Activated CD4-positive, alpha-beta memory T cell treated with anti-CD3 and anti-CD28 coated beads, Interleukin-2, amount 10 ng/mL, durations not matched to agents 7 days and 5 days (primary cell): ENCODE measurements around the gene TREM2. TPM values are rescaled to one million over a fixed set of nuclear protein-coding genes. Genes with fewer than 3 reads are reported as not detected.

ENCODE experiments used
- CTCF ChIA-PET: fragments of 350-600 bp; sonication (Branson Sonifier 250); formaldehyde crosslinking; loops from one replicate; lab custom pipeline; 2021; ENCODE audit warnings: antibody characterized with exemption, inconsistent platforms; lab: Charles Lee
- POLR2A ChIA-PET: fragments of 350-600 bp; sonication (Branson Sonifier 250); formaldehyde crosslinking; loops from one replicate; lab custom pipeline; 2021; ENCODE audit warnings: antibody characterized with exemption; lab: Charles Lee
- DNase-seq: peaks from one replicate; pipeline ENCODE4 v3.0.0-alpha.2; 2020
- H3K27ac Mint-ChIP-seq: one replicate; pipeline ENCODE4 v1.8.0; 2021; ENCODE audit warnings: mild to moderate bottlenecking, mixed read lengths
- H3K27me3 Mint-ChIP-seq: one replicate; pipeline ENCODE4 v1.8.0; 2021; ENCODE audit warnings: mixed read lengths
- H3K36me3 Mint-ChIP-seq: one replicate; pipeline ENCODE4 v1.8.0; 2021; ENCODE audit warnings: low read depth, mixed read lengths
- H3K4me1 Mint-ChIP-seq: one replicate; pipeline ENCODE4 v1.8.0; 2021; ENCODE audit warnings: mixed read lengths
- H3K4me3 Mint-ChIP-seq: one replicate; pipeline ENCODE4 v1.8.0; 2021; ENCODE audit warnings: mild to moderate bottlenecking, mixed read lengths
- H3K9me3 Mint-ChIP-seq: one replicate; pipeline ENCODE4 v1.8.0; 2021; ENCODE audit warnings: mixed read lengths
- total RNA-seq, 2 experiments: library from RNA; stranded (reverse); gene quantifications; one replicate each; pipeline ENCODE4 v1.2.3, GENCODE V29; 2021

The TREM2 gene
- not detected for total RNA-seq

GRCh38 chr6:41162687-41163418 lies at the start of gene TREM2:
TREM2 (minus strand) TSS chr6:41163116; CDS start chr6:41163082, 34 bp downstream.
- Mint-ChIP-seq H3K36me3 (no peaks in the 10 kb centered on the region), H3K9me3 (no peaks in the 10 kb centered on the region), H3K27me3 (peaks cover 21% of the 10 kb centered on the region), H3K4me3 (no peak within 1 kb of the TSS), H3K27ac (no peak within 1 kb of the TSS), H3K4me1 (no peaks in the 10 kb centered on the region)
- ChIA-PET POLR2A (no interaction called here), CTCF (no interaction called here)
- no peak for DNase-seq

- peaks cover 12% of the 10 kb centered on the region for H3K27me3 Mint-ChIP-seq
- peaks cover 7% of the 10 kb centered on the region for H3K4me1 Mint-ChIP-seq
- peaks cover 20% of the 10 kb centered on the region for H3K36me3 Mint-ChIP-seq
- no peak overlapping the region for H3K27ac Mint-ChIP-seq
- DNase-seq = no peak
- peaks cover 17% of the 10 kb centered on the region for H3K9me3 Mint-ChIP-seq
- POLR2A ChIA-PET = no interaction called here
- no peak overlapping the region for H3K4me3 Mint-ChIP-seq
- CTCF ChIA-PET = interaction anchor here (1.5 kb wide), 1 partner anchor 27 kb away, joined by 3 read pairs; no protein-coding TSS in a partner anchor
These were observed 46.8 kb upstream of the TREM2 start for GRCh38 chr6:41209547-41210320.

- Mint-ChIP-seq H3K27me3 (peaks cover 5% of the 10 kb centered on the region), H3K36me3 (peaks cover 21% of the 10 kb centered on the region), H3K4me3 (no peak overlapping the region), H3K9me3 (peaks cover 16% of the 10 kb centered on the region), H3K27ac (no peak overlapping the region), H3K4me1 (peaks cover 10% of the 10 kb centered on the region)
- DNase-seq = no peak
- CTCF ChIA-PET = interaction anchor here (1.6 kb wide), 1 partner anchor 26 kb away, joined by 4 read pairs; no protein-coding TSS in a partner anchor
- POLR2A ChIA-PET = no interaction called here
These were observed 45.7 kb upstream of the TREM2 start for GRCh38 chr6:41208439-41209106.

- no peaks in the 10 kb centered on the region for H3K27me3 Mint-ChIP-seq
- H3K4me1 Mint-ChIP-seq = peaks cover 48% of the 10 kb centered on the region
- H3K27ac Mint-ChIP-seq = no peak overlapping the region
- DNase-seq = no peak
- ChIA-PET CTCF (interaction anchor here (1.2 kb wide), 1 partner anchor 22 kb away, joined by 3 read pairs; no protein-coding TSS in a partner anchor), POLR2A (no interaction called here)
- H3K9me3 Mint-ChIP-seq = peaks cover 16% of the 10 kb centered on the region
- no peak overlapping the region for H3K4me3 Mint-ChIP-seq
- H3K36me3 Mint-ChIP-seq = peaks cover 24% of the 10 kb centered on the region
These were observed 41.2 kb upstream of the TREM2 start for GRCh38 chr6:41204156-41204555.

GRCh38 chr6:41201764-41202173 lies 38.9 kb upstream of the TREM2 start:
- CTCF ChIA-PET = interaction anchor here (0.5 to 1.3 kb wide), 2 partner anchors 104 to 174 kb away, joined by 3 read pairs; no protein-coding TSS in a partner anchor
- peak overlapping the region; percentile 95 for H3K27ac Mint-ChIP-seq
- H3K36me3 Mint-ChIP-seq = peaks cover 33% of the 10 kb centered on the region
- no peaks in the 10 kb centered on the region for H3K27me3 Mint-ChIP-seq
- peak overlapping the region; percentile 67 for H3K4me3 Mint-ChIP-seq
- peak; percentile 13 for DNase-seq
- peaks cover 60% of the 10 kb centered on the region for H3K4me1 Mint-ChIP-seq
- POLR2A ChIA-PET = interaction anchor here (2.2 to 4.4 kb wide), 3 partner anchors 13 to 130 kb away, joined by 10 to 31 read pairs (median 22); partner anchors contain the start of genes NFYA and OARD1
- peaks cover 10% of the 10 kb centered on the region for H3K9me3 Mint-ChIP-seq

- Mint-ChIP-seq H3K27me3 (no peaks in the 10 kb centered on the region), H3K27ac (peak within 1 kb of the TSS; percentile 95), H3K4me3 (peak within 1 kb of the TSS; percentile 67), H3K4me1 (peaks cover 64% of the 10 kb centered on the region), H3K36me3 (peaks cover 37% of the 10 kb centered on the region), H3K9me3 (peaks cover 9% of the 10 kb centered on the region)
- peak; percentile 57 for DNase-seq
- ChIA-PET CTCF (interaction anchor here (0.5 to 3.0 kb wide), 9 partner anchors 20 to 174 kb away, joined by 3 to 24 read pairs (median 3); partner anchors contain the start of genes NFYA and OARD1), POLR2A (interaction anchor here (0.8 to 4.4 kb wide), 9 partner anchors 9 to 172 kb away, joined by 3 to 31 read pairs (median 10); partner anchors contain the start of genes NFYA and OARD1)
These were observed 38.2 kb upstream of the TREM2 start, which contains the start of gene TREML2 for GRCh38 chr6:41200901-41201763. TREML2 (minus strand) TSS chr6:41201149; CDS start chr6:41201008, 141 bp downstream.

- CTCF ChIA-PET = interaction anchor here (0.6 to 3.0 kb wide), 8 partner anchors 19 to 172 kb away, joined by 3 to 24 read pairs (median 4); partner anchors contain the start of genes NFYA and OARD1
- no peaks in the 10 kb centered on the region for H3K27me3 Mint-ChIP-seq
- peak overlapping the region; percentile 95 for H3K27ac Mint-ChIP-seq
- peaks cover 8% of the 10 kb centered on the region for H3K9me3 Mint-ChIP-seq
- peaks cover 44% of the 10 kb centered on the region for H3K36me3 Mint-ChIP-seq
- peak overlapping the region; percentile 67 for H3K4me3 Mint-ChIP-seq
- H3K4me1 Mint-ChIP-seq = peaks cover 67% of the 10 kb centered on the region
- DNase-seq = peak; percentile 77
- POLR2A ChIA-PET = interaction anchor here (0.8 to 4.4 kb wide), 9 partner anchors 9 to 171 kb away, joined by 3 to 31 read pairs (median 10); partner anchors contain the start of genes NFYA and OARD1
These were observed 37.5 kb upstream of the TREM2 start for GRCh38 chr6:41200296-41200900.

- DNase-seq = peak; percentile 41
- Mint-ChIP-seq H3K36me3 (peaks cover 45% of the 10 kb centered on the region), H3K9me3 (peaks cover 4% of the 10 kb centered on the region), H3K4me1 (peaks cover 74% of the 10 kb centered on the region), H3K4me3 (peak overlapping the region; percentile 67), H3K27me3 (no peaks in the 10 kb centered on the region), H3K27ac (peak overlapping the region; percentile 95)
- CTCF ChIA-PET = interaction anchor here (0.6 to 3.0 kb wide), 6 partner anchors 18 to 171 kb away, joined by 3 to 24 read pairs (median 4); partner anchors contain the start of genes NFYA and OARD1
- POLR2A ChIA-PET = interaction anchor here (1.1 to 4.4 kb wide), 8 partner anchors 8 to 170 kb away, joined by 3 to 31 read pairs (median 10); partner anchors contain the start of genes NFYA and OARD1
These were observed 36.8 kb upstream of the TREM2 start for GRCh38 chr6:41199552-41200246.

- H3K4me1 Mint-ChIP-seq = peaks cover 73% of the 10 kb centered on the region
- no peaks in the 10 kb centered on the region for H3K9me3 Mint-ChIP-seq
- no peak overlapping the region for H3K4me3 Mint-ChIP-seq
- H3K36me3 Mint-ChIP-seq = peaks cover 60% of the 10 kb centered on the region
- peak overlapping the region; percentile 2 for H3K27ac Mint-ChIP-seq
- ChIA-PET POLR2A (interaction anchor here (1.2 kb wide), 1 partner anchor 9 kb away, joined by 4 read pairs; no protein-coding TSS in a partner anchor), CTCF (interaction anchor here (2.3 kb wide), 1 partner anchor 15 kb away, joined by 18 read pairs; no protein-coding TSS in a partner anchor)
- no peaks in the 10 kb centered on the region for H3K27me3 Mint-ChIP-seq
- DNase-seq = no peak
These were observed 34.3 kb upstream of the TREM2 start for GRCh38 chr6:41197234-41197633.

- H3K4me1 Mint-ChIP-seq = peaks cover 46% of the 10 kb centered on the region
- H3K4me3 Mint-ChIP-seq = no peak overlapping the region
- no peaks in the 10 kb centered on the region for H3K27me3 Mint-ChIP-seq
- H3K9me3 Mint-ChIP-seq = peaks cover 6% of the 10 kb centered on the region
- ChIA-PET POLR2A (no interaction called here), CTCF (no interaction called here)
- H3K36me3 Mint-ChIP-seq = peaks cover 80% of the 10 kb centered on the region
- peak overlapping the region; percentile 14 for H3K27ac Mint-ChIP-seq
- DNase-seq = peak; percentile 13
These were observed 31.5 kb upstream of the TREM2 start for GRCh38 chr6:41194386-41194785.
